ENCODE results near the gene CCDC3.

DNA sequence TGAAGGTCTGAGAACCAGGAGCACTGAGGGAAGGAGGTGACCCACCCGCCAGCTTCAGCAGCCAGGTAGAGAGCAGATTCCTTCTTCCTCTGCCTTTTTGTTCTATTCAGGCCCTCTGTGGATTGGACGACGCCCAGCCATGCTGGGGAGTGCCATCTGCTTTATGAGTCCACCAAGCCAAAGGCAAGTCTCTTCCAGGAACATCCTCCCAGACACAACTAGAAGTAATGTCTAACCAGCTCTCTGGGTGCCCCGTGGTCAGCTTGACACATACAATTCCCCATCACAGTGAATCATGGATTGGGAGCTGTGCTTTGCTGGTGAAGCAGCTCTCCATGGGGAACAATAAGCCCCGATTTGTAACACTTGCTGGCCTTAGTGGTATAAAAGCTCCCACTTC lies 125.2 kb downstream of the CCDC3 start:
- TF ChIP-seq, protein P1, sequence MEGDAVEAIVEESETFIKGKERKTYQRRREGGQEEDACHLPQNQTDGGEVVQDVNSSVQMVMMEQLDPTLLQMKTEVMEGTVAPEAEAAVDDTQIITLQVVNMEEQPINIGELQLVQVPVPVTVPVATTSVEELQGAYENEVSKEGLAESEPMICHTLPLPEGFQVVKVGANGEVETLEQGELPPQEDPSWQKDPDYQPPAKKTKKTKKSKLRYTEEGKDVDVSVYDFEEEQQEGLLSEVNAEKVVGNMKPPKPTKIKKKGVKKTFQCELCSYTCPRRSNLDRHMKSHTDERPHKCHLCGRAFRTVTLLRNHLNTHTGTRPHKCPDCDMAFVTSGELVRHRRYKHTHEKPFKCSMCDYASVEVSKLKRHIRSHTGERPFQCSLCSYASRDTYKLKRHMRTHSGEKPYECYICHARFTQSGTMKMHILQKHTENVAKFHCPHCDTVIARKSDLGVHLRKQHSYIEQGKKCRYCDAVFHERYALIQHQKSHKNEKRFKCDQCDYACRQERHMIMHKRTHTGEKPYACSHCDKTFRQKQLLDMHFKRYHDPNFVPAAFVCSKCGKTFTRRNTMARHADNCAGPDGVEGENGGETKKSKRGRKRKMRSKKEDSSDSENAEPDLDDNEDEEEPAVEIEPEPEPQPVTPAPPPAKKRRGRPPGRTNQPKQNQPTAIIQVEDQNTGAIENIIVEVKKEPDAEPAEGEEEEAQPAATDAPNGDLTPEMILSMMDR (IDR thresholded peaks at IDR 0.05; ENCODE audit: low read depth, low read length, poor library complexity, severe bottlenecking): no peak
- no peak for TF ChIP-seq EZH2phosphoT487 (IDR thresholded peaks at IDR 0.05; ENCODE audit: borderline replicate concordance, low read length)

Data from DOHH2 (cell line).